HG02884 (cell line): Measurements from ENCODE around the gene CHST11.

ENCODE experiments used
- ATAC-seq: cut with Tn5 transposase; IDR thresholded peaks from one replicate; pipeline ENCODE4 v1.9.1; 2021; ENCODE audit warnings: mild to moderate bottlenecking, moderate library complexity; ENCODE audit not compliant: unreplicated experiment

CHST11 gene

DNA sequence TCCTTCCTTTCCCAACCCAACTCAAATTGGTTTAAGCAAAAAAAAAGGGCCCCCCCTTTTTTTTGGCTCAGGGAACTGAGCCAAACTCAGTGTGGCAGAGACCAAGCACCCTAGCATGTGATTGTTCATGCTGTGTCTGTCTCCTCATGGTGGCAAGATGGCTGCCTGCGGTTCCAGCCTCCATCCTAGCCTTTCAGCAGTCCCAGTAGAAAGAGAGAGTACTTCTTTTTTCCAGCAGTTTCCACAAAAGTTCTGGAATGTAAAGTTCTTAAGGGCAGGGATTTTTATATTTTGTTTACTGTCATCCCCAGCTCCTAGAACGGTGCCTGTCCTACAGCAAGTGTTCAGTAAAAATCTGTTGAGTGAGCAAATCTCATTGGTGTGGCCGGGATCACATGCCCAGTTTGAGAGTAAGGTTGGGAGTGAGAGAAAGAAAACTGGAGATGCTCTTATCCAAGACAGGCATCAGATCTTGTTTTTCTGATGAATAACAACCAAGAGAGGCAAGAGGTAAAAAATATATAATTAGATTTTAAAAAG lies 22.4 kb downstream of the CHST11 start:
- no peak for ATAC-seq

DNA sequence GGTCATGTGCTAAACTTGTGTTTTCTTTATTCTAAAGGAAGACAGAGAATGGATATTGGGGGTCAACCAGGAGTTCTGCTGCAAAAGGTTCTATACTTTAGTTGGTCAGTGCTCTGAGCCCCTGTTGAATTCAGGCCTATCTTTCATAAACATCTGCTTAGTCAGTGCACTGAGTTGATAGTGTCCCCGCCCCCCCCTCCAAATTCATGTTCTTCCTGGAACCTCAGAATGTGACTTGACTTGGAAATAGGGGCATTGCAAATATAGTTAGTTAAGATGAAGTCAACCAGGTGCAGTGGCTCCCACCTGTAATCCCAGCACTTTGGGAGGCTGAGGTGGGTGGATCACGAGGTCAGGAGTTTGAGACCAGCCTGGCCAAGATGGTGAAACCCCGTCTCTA lies 23.3 kb downstream of the CHST11 start:
- no peak for ATAC-seq

DNA sequence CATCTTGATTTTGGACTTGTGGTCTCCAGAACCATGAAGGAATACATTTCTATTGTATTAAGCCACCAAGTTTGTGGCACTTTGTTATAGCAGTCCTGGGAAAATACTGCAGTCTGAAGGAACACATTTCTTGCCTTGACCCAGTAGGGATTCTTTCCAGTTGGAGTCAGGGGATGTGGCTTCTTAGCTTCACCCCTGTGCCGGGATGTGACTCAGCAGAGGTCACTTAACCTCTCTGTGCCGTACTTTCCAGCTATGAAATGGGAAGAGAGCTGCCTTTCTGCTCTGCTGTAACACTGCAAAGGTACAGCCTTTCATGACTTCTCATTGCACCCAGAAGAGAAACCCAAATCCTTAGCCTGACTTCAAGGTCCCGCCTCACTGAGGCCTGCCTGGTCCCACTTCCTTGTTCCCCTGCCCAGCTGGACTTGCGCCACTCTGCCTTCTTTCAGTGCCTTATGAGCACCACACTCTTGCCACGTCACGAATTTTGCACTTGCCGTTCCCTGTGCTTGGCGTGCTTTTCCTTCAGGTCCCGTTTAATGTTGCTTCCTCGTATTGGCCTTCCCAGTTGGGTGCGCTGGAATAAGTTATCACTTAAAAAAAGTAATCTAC lies 24.2 kb downstream of the CHST11 start:
- no peak for ATAC-seq

DNA sequence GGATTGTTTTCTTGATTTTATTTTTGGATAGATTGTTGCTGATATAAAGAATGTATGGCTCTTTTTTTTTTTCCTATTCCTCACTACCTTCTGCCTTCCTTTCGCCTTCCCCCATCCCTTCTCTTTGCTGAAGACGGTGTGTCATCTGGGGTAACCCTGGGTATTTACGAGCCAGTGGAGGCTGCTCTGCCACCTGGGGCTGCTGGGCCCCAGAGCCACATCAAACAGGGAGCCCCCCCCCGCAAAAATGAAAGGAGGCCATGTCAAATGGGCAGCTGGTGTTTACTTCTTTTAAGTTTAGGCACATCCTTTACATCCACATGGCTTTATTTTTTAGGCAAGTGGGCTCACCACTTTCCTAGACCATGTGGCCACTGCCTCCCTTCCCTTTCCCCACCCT lies 25.4 kb downstream of the CHST11 start:
- no peak for ATAC-seq

DNA sequence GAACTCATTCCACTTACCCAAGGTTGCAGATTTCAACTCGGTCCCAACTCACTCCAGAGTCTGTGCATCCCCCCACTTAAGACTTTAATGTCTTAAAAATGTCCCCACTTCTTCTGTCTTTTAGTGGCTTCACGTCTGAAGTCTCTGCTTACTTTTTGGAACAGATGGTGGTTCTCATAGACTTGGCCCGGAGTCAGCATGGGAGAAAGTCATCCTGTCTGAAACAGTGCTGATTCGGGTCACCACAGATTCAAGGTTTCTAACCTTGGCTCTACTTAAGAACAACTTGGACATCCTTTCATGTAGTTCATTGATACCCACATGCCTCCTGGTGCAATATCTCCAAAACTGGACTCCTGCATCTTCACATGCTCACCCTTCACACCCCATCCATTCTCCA lies 26.0 kb downstream of the CHST11 start:
- no peak for ATAC-seq

DNA sequence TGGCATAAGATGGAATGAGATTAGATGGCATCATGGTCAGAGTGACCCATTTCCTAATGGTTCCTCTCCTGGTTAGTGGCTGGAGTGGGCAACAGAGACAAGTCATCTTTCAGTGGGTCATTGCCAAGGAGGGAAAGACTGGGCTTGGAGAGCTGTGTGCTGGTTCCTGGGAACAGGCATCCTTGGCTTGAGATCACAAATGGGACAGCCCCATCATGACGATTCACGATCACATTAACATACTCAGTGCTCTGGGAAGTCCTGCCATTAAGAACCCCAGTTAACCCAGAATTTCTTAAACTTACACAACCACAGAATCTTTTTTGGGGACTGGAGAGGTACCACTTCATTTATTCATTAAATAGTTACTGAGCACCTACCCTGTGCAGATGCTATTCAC lies 27.3 kb downstream of the CHST11 start:
- ATAC-seq: no peak

DNA sequence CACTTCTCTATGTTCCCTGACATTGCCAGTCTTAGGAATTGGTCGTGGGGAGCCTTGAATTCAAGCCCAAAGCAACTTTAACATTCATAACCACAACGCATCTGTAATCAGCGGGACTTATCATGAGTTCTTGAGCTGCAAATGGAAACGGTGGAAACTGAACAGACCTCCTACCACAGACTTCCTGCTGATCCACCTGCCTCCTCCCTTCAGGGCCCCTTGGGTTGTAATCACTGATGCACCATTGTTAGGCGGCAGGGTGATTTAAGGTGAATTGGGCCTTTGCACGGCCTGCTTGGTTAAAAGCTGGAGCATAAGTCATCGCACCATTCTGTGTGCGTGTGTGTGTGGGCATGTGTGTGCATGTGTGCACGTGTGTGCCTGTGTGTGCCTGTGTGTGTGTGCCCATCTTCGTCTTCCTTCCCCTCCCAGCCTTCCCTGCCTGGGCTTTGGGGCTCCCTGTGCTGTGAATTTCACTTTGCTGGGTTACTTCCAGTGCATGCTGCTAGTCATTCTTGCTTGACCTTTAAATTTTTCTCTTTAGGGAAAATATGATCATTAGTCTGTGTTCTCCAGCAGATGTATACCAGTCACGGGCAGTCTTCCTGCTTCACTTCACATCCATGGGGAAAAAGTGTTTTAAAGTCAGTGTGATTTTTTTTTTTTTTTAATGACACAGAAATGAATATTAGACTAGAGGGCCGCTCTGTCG lies 29.1 kb downstream of the CHST11 start:
- no peak for ATAC-seq

DNA sequence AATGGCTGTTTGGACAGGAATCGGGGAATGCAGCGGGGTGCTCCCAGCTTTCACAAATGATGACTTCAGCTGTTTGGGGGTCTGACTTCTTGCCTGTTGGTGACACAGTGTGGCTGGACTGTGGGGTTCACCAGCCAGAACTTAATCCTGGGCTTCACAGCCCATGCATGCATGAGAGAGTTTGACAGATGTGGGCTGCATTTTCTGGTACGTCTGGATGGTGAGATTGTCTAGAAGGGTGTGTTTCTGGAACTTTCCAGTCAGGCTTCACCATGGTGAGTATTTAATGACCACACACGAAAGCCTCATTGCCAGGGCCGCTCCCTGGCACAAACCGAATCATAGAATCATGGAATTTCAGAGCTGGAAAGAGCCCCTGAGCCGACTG lies 29.6 kb downstream of the CHST11 start:
- no peak for ATAC-seq

DNA sequence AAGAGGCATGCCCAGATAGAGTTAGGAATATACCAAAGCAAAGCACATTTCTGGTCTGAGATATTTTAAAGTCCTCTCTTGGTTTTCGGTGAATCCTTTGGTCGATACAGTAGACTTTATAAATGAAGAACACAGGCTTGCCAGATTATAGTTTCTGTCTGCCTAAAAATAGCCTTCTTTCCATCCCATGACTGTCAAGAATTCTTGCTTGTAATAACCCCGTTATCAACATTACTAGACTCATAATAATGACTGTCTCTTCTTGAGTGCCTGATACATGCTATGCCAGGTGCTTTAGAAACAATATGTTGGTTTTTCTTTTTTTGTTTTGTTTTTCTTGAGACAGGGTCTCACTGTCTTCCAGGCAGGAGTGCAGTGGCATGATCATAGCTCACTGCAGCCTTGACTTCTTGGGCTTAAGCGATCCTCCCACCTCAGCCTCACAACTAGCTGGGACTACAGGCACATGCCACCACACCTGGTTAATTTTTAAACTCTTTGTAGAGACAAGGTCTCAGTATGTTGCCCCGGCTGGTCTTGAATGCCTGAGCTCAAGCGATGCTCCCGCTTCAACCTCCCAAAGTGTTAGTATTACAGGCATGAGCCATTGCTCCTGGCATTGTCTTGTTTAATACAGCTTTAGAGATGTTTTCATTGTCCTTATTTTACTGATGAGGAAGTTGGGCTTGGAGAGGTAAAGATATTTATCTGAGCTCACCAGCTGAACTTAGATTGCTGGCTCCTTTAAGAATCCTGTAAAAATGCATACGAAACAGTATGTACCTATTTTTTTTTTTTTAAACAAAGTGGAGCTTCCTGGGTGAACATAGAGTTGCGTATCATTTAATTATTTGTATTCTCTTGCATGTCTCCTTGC lies 30.4 kb downstream of the CHST11 start:
- ATAC-seq: no peak

DNA sequence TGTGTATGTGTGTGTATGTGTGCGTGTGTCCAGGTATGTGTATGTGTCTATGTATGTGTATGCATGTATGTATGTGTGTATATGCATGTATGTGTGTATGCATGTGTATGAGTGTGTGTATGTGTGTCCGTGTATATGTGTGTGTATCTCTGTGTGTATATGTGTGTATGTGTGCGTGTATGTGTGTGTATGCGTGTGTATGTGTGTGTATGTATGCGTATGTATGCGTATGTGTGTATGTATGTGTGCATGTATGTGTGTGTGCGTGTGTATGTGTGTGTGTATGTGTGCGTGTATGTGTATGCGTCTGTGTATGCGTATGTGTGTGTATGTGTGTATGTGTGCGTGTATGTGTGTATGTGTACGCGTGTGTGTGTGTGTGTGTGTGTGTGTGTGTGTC lies 31.6 kb downstream of the CHST11 start:
- ATAC-seq: no peak

DNA sequence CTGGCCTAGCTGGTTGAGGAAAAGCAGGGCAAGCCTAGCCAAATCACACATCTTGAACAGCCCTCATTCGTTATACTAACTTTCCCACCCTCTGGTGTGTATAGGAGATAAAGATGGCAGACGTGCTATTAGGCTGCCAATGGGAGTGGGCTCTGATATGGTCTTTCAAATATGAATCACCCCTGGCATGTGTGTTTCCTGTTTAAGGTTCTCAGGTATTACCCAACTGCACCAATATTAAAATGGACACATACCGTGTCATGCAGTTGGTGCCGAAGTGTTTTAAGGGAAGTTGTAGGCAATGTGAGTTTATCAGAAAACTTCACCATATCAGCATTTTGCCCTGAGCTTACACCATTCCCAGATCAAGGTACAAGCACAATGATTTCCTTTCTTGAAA lies 33.4 kb downstream of the CHST11 start:
- no peak for ATAC-seq

DNA sequence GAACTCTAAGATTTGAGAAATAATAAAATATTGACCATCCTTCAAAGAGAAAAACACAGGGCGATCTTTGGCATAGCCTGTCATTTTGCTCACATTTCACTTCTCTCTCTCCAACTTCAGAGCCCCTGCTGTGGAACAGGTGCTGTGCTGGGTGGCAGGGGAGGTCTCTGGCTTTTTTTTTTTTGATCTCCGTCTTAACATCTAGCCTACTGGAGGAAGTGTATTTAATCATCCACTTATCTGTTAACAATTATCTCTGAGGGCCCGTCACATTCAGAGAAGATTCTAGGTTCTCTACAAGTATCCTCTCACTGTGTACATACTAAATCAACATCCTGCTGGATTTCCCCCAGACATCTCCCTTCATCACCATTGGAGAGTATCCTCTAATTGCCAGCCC lies 34.1 kb downstream of the CHST11 start:
- no peak for ATAC-seq

DNA sequence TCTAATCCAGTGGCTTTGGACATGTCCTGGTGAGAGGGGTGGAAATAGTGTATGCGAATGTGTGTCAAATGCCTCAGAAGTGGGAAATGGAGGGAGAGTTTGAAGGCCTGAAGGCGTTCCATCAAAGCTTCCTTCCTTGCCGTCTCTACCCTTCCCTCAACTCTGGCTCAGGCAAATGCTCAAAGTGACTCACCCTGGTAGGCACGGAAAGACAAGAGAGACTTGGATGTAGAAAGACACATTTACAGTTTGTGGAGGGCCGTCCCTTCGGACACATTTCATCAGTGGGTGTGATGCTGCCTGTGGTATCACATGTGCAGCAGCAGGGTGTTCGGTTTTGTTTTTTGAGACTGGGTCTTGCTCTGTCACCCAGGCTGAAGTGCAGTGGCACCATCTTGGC lies 36.7 kb downstream of the CHST11 start:
- no peak for ATAC-seq

DNA sequence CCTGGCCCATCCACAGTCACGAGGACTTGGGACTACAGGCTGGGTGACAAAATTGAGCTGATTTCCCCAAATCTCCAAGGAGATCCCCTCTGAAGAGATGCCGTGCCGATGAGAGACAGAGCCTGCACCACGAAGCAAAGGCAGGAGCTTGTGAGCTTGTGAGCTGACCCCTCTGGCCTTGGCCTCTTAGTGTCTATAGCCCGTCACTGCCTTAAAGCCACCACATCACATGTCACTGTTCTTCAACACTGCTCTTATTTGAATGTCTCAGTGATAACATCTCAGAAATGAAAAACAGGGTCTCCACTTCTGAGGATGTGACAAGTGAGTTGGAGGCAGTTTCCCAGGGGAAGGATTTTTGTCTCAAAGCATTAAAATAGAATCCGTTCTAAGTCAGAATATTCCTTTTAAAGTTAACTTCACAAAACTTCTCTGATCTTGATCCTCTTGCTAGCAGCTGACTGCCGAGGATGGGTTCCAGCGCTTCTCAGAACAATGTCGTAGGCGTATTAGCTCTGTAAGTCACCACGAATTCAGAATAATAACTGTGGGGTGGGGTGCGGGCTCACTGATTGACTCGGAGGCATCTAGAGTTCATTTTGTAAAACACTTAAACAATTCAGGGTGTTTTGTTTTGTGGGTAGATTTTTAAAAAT lies 37.5 kb downstream of the CHST11 start:
- ATAC-seq: no peak

DNA sequence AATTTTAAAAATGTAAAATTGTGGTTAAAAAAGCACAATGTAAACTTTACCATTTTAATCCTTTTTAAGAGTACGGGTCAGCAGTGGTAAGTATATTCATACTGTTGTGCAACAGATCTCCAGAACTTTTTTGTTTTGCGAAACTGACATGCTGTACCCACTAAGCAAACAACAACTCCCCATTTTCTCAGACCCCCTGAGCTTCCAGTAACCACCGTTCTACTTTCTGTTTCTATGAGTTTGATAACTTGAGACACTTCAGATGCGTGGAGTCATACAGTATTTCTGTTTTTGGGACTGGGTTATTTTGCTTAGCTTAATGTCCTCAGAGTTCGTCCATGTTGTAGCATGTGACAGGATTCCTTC lies 38.0 kb downstream of the CHST11 start:
- no peak for ATAC-seq

DNA sequence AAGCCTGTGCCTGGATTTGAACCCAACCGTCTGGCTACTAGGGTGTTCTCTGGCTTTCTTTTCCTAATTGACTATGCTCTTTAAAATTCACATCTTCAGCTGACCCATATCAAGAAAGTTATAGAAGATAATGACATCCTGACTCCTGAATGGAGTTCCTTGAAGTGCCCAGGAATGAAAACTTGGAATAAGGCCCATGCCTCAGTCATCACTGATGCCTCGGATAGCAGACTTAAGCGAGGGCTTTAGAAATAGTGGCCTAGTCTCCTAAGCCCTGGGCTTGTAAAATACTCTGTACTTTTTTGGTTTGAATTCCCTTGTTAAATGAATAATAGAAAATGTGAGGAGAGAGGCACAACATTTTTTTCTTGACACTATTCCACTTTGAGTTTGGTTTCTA lies 39.0 kb downstream of the CHST11 start:
- no peak for ATAC-seq

DNA sequence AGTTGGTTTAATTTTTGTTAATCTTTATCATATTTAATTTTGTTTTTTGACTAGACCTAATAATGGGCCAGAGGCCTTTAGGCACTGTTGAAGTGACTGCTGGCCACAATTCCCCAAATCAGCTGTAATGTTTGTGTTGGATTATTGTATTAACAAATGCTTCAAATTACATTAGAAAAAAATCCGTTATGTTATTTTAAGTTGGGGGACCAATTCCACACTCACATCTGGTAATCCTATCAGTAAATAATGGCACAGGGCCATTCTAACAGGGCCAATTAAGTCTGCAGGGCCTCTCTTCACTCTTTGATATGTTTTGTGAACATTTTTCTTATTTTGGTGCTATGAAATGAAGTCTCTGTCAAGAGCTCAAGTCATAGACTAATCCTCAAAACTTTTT lies 39.6 kb downstream of the CHST11 start:
- no peak for ATAC-seq

DNA sequence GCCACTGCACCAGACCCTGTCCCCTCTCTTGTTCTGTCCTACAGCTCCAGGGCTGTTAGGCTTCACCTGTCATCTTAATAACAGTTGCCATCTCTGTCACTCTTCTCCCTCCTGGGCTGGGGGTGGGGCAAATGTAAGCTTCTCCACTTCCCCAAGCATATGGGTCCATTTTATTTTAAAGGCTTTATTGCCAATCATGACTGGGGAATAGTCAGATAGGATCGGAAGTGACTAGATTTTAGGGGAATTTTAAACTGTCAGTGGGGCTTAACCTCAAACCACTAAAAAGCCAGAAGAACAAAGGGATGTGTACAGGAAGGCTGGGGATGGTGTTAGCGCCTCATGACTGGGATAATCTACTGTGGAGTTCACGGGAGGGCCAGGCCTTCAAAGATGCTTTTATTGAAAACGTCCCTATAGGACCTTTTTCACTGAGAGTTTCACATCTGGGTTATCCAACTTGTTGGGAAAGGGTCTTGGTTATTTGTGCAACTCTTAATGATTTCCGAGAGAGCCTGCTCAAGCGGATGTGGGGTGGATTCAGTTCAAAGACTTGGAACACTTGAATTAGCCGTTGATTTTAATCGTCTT lies 41.6 kb downstream of the CHST11 start:
- ATAC-seq: no peak

DNA sequence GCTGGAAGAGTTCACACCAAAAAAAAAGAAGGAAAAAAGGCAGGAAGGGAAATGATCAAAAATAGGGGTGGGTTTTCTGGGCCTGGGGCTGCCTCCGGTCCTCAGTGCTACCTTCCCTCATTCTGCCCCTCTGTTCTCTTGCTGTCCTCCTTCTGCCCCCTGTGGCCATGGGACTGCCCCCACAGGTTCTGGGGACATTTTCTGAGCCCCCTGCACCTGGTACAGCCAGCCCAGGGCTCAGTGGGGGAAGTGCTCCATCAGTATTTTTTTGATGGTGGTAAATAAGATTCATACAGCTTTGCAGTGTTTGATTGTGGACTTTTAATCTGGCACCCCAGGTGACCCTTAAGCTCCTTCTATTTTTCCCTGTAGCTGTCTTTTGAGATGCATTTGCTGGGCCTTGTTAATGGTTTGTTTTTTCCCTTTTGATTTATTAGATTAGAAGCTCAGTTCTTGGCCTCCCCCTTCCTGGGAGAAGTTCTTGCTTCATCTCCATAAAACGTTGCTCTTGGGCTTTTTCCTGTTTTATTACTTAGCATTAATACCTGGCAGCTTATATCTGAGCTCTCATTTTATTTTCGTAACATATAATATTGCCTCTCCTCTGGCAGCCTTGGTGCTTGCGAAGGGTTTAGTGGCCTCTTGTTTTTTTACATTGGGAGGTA lies 43.1 kb downstream of the CHST11 start:
- no peak for ATAC-seq

DNA sequence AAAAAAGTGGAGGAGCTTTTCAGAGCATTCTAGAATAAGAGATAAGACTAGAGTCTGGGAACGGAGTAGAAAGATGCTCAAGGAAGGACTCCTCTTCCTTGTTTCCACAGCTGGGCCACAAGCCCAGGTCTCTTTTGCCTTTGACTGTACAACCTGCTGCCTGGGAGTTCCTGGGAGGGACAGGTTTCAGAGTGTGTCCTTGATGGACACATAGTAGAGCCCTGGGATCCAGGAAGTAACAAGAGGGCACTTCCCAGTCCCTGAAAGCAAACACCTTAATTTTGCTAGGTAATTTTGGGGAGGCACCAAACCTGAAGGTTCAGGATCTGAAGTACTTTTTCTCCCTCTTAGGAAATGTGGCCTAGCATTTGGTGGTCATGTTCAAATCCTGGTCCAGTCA lies 44.4 kb downstream of the CHST11 start:
- ATAC-seq: no peak
